HG02943 (cell line): ENCODE results near the gene NMUR1.
A peak's percentile ranks its signal among the peaks of the same experiment; 100 is the strongest.

Experiments
- ATAC-seq: cut with Tn5 transposase; IDR thresholded peaks from one replicate; pipeline ENCODE4 v1.9.1; 2021; ENCODE audit warnings: mild to moderate bottlenecking, low read depth, moderate library complexity; ENCODE audit not compliant: unreplicated experiment

Gene NMUR1

GRCh38 chr2:231527955-231528635 lies 2.1 kb downstream of the NMUR1 start:
- no peak for ATAC-seq

GRCh38 chr2:231527091-231527395 lies 3.2 kb downstream of the NMUR1 start:
- no peak for ATAC-seq

- no peak for ATAC-seq
Observed at GRCh38 chr2:231526341-231527090, 3.7 kb downstream of the NMUR1 start.

GRCh38 chr2:231525248-231526163 lies 4.7 kb downstream of the NMUR1 start:
- ATAC-seq = no peak

- ATAC-seq = no peak
Observed at GRCh38 chr2:231524477-231525247, 5.6 kb downstream of the NMUR1 start.

- ATAC-seq = no peak
Observed at GRCh38 chr2:231523451-231524285, 6.6 kb downstream of the NMUR1 start.

- no peak for ATAC-seq
Observed at GRCh38 chr2:231522418-231523180, 7.6 kb downstream of the NMUR1 start.

GRCh38 chr2:231521443-231521842 lies 8.8 kb downstream of the NMUR1 start:
- no peak for ATAC-seq

- no peak for ATAC-seq
Observed at GRCh38 chr2:231519975-231520555, 10.2 kb downstream of the NMUR1 start.

- no peak for ATAC-seq
Observed at GRCh38 chr2:231518771-231519170, 11.5 kb downstream of the NMUR1 start.

- no peak for ATAC-seq
Observed at GRCh38 chr2:231515603-231516002, 14.6 kb downstream of the NMUR1 start.

- no peak for ATAC-seq
Observed at GRCh38 chr2:231514951-231515297, 15.3 kb downstream of the NMUR1 start.

- ATAC-seq = peak; percentile 97
Observed at GRCh38 chr2:231514225-231514950, 15.9 kb downstream of the NMUR1 start.

- ATAC-seq = no peak
Observed at GRCh38 chr2:231513746-231514224, 16.5 kb downstream of the NMUR1 start.

GRCh38 chr2:231512222-231512621 lies 18.0 kb downstream of the NMUR1 start:
- ATAC-seq = no peak

GRCh38 chr2:231503766-231504165 lies 26.5 kb downstream of the NMUR1 start:
- no peak for ATAC-seq

- no peak for ATAC-seq
Observed at GRCh38 chr2:231502596-231502995, 27.6 kb downstream of the NMUR1 start.

GRCh38 chr2:231497651-231498050 lies 32.6 kb downstream of the NMUR1 start:
- ATAC-seq = no peak
